NCI-H69 (cell line): ENCODE results near the gene RABGEF1.
"Not testable (repeated sequence)": the region's sequence is repeated elsewhere in the genome, so short reads cannot be mapped to it uniquely, and the experiment has no call there.

Experiments
- DNase-seq: peaks from one replicate; lab custom pipeline; 2025; lab: John Stamatoyannopoulos, UW

RABGEF1 gene

GRCh38 chr7:66735850-66736249 is 4.7 kb upstream of the RABGEF1 start:
- no peak for DNase-seq

GRCh38 chr7:66736892-66737291 is 3.6 kb upstream of the RABGEF1 start:
- DNase-seq = no peak

GRCh38 chr7:66737667-66738066 is 2.9 kb upstream of the RABGEF1 start:
- no peak for DNase-seq

- no peak for DNase-seq
Measured at GRCh38 chr7:66739477-66739876, 1.1 kb upstream of the RABGEF1 start.

GRCh38 chr7:66739953-66740301 is 606 bp upstream of the RABGEF1 start:
- DNase-seq = no peak

- DNase-seq = peak; percentile 66
Measured at GRCh38 chr7:66740980-66741709, 612 bp downstream of the RABGEF1 start.

GRCh38 chr7:66741710-66742049 is 1.1 kb downstream of the RABGEF1 start:
- peak; percentile 20 for DNase-seq

GRCh38 chr7:66742298-66742697 is 1.8 kb downstream of the RABGEF1 start:
- not testable (repeated sequence) for DNase-seq

- DNase-seq = no peak
Measured at GRCh38 chr7:66743920-66744319, 3.4 kb downstream of the RABGEF1 start.

GRCh38 chr7:66747385-66747784 is 6.9 kb downstream of the RABGEF1 start:
- DNase-seq = no peak

GRCh38 chr7:66747881-66748511 is 7.5 kb downstream of the RABGEF1 start:
- DNase-seq = peak; percentile 49

GRCh38 chr7:66748791-66749190 is 8.3 kb downstream of the RABGEF1 start:
- DNase-seq = no peak

GRCh38 chr7:66751945-66752344 is 11.4 kb downstream of the RABGEF1 start:
- DNase-seq = no peak

- DNase-seq = no peak
Measured at GRCh38 chr7:66754541-66754940, 14.0 kb downstream of the RABGEF1 start.

GRCh38 chr7:66755059-66755458 is 14.5 kb downstream of the RABGEF1 start:
- DNase-seq = not testable (repeated sequence)

- not testable (repeated sequence) for DNase-seq
Measured at GRCh38 chr7:66756227-66756626, 15.7 kb downstream of the RABGEF1 start.

- DNase-seq = no peak
Measured at GRCh38 chr7:66756889-66757288, 16.4 kb downstream of the RABGEF1 start.

- no peak for DNase-seq
Measured at GRCh38 chr7:66757939-66758338, 17.4 kb downstream of the RABGEF1 start.

GRCh38 chr7:66758950-66759628 is 18.6 kb downstream of the RABGEF1 start:
- no peak for DNase-seq

GRCh38 chr7:66763183-66763582 is 22.6 kb downstream of the RABGEF1 start:
- DNase-seq = peak; percentile 12

GRCh38 chr7:66763633-66764355 is 23.3 kb downstream of the RABGEF1 start:
- DNase-seq = not testable (repeated sequence)

- not testable (repeated sequence) for DNase-seq
Measured at GRCh38 chr7:66764905-66765304, 24.4 kb downstream of the RABGEF1 start.
